Endodermal cell (in vitro differentiated cells): ENCODE data around the gene ADAMTS17. TPM values are rescaled to one million over a fixed set of nuclear protein-coding genes. Genes with fewer than 3 reads are reported as not detected.

Experiments
- DNase-seq: peaks from one replicate; pipeline ENCODE4 v3.0.0-alpha.2; 2017
- H3K27ac ChIP-seq: 2 replicates; pipeline ENCODE4 v1.5.1; 2013; ENCODE audit warnings: mild to moderate bottlenecking, low read depth, low read length, moderate library complexity
- H3K27me3 ChIP-seq: 2 replicates; pipeline ENCODE4 v1.6.1; 2013; ENCODE audit warnings: mild to moderate bottlenecking, low read length, moderate library complexity; ENCODE audit not compliant: insufficient read depth, control insufficient read depth, poor library complexity, severe bottlenecking
- H3K36me3 ChIP-seq: 2 replicates; pipeline ENCODE4 v1.7.0; 2013; ENCODE audit warnings: mild to moderate bottlenecking, low read length, moderate library complexity; ENCODE audit not compliant: control insufficient read depth, insufficient read depth
- H3K4me1 ChIP-seq: one replicate; pipeline ENCODE4 v1.7.0; 2013; ENCODE audit warnings: low read length; ENCODE audit not compliant: control insufficient read depth, insufficient read depth
- H3K4me3 ChIP-seq: 2 replicates; pipeline ENCODE4 v1.5.1; 2013; ENCODE audit warnings: mild to moderate bottlenecking, low read length, moderate library complexity
- H3K9ac ChIP-seq: 2 replicates; pipeline ENCODE4 v1.6.1; 2013; ENCODE audit warnings: mild to moderate bottlenecking, low read length, moderate library complexity; ENCODE audit not compliant: poor library complexity, severe bottlenecking; ENCODE audit errors: extremely low read depth
- H3K9me3 ChIP-seq: 2 replicates; pipeline ENCODE4 v1.6.1; 2013; ENCODE audit warnings: mild to moderate bottlenecking, low read length, moderate library complexity; ENCODE audit not compliant: control insufficient read depth
- H3K27ac Mint-ChIP-seq: 2 replicates; pipeline ENCODE4 v1.8.0; 2020; ENCODE audit warnings: mixed read lengths
- H3K27me3 Mint-ChIP-seq: 2 replicates; pipeline ENCODE4 v1.8.0; 2021; ENCODE audit warnings: mild to moderate bottlenecking, mixed read lengths; ENCODE audit not compliant: insufficient read depth
- H3K36me3 Mint-ChIP-seq: 2 replicates; pipeline ENCODE4 v1.8.0; 2020; ENCODE audit warnings: low read depth, mixed read lengths
- H3K4me1 Mint-ChIP-seq: 2 replicates; pipeline ENCODE4 v1.8.0; 2020; ENCODE audit warnings: mixed read lengths
- H3K4me3 Mint-ChIP-seq: 2 replicates; pipeline ENCODE4 v1.8.0; 2020; ENCODE audit warnings: mild to moderate bottlenecking, moderate library complexity, mixed read lengths
- H3K9me3 Mint-ChIP-seq: 2 replicates; pipeline ENCODE4 v1.8.0; 2020; ENCODE audit warnings: mild to moderate bottlenecking, mixed read lengths
- WGBS, 2 experiments: methylation state at CpG; one replicate each; pipeline versions ENCODE4 v1.1.5 to v1.1.7; 2013; ENCODE audit warnings: missing lambda C conversion rate in 2 of 2, mixed read lengths in 1 of 2; ENCODE audit not compliant: insufficient coverage in 1 of 2, insufficient read length in 1 of 2; 5-methylcytosine and 5-hydroxymethylcytosine counted together
- total RNA-seq, 2 donors: library from RNA; stranded (reverse); fragmentation: NEBNext Ultra II Directional in 1 of 2; extraction: Animal tissue kit (Norgen Biotek cat#: 25700) in 1 of 2; gene quantifications; 2 replicates in 1 of 2; 3 replicates in 1 of 2; pipeline ENCODE4 v1.2.1, GENCODE V29; 2021
- TF ChIP-seq, protein P1 (sequence below): fragments of 200-600 bp; sonication (generic); conservative IDR thresholded peaks from 2 replicates; pipeline ENCODE4 v1.5.0; 2021; ENCODE audit warnings: antibody characterized with exemption, mild to moderate bottlenecking

Gene ADAMTS17
- total RNA-seq, 2 donors from 2014 or later, result 0.82 to 2.3 TPM

DNA sequence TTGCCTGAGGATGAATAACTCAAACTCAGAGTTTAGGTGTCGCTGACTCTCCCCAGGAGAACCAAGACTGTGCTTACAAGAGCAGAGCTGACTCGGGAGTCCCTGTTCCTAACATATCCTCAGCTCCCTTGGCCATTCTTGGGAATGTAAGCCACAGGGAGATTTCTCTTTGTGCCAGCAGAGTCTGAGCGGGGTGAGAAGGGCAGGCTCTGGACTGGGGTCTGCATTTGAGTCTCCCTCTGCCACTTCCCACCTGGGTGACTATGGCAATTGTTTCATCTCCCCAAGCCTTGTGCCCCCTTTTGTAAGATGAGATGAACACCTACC is 126.0 kb downstream of the ADAMTS17 start:
- no peaks in the 10 kb centered on the region for H3K36me3 ChIP-seq
- no peak overlapping the region for H3K4me3 ChIP-seq
- no peaks in the 10 kb centered on the region for H3K9me3 ChIP-seq
- H3K27me3 ChIP-seq, result no peaks in the 10 kb centered on the region
- DNase-seq, result no peak
- H3K4me1 Mint-ChIP-seq, result no peaks in the 10 kb centered on the region
- H3K9me3 Mint-ChIP-seq, result no peaks in the 10 kb centered on the region
- no peak overlapping the region for H3K27ac ChIP-seq
- TF ChIP-seq, protein P1, sequence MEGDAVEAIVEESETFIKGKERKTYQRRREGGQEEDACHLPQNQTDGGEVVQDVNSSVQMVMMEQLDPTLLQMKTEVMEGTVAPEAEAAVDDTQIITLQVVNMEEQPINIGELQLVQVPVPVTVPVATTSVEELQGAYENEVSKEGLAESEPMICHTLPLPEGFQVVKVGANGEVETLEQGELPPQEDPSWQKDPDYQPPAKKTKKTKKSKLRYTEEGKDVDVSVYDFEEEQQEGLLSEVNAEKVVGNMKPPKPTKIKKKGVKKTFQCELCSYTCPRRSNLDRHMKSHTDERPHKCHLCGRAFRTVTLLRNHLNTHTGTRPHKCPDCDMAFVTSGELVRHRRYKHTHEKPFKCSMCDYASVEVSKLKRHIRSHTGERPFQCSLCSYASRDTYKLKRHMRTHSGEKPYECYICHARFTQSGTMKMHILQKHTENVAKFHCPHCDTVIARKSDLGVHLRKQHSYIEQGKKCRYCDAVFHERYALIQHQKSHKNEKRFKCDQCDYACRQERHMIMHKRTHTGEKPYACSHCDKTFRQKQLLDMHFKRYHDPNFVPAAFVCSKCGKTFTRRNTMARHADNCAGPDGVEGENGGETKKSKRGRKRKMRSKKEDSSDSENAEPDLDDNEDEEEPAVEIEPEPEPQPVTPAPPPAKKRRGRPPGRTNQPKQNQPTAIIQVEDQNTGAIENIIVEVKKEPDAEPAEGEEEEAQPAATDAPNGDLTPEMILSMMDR, result no peak
- H3K9ac ChIP-seq, result no peak overlapping the region
- H3K27ac Mint-ChIP-seq, result no peak overlapping the region
- no peaks in the 10 kb centered on the region for H3K4me1 ChIP-seq
- no peaks in the 10 kb centered on the region for H3K27me3 Mint-ChIP-seq
- no peak overlapping the region for H3K4me3 Mint-ChIP-seq
- 87 to 90% methylated on average over 3 of the region's 3 CpGs for WGBS, 2 experiments
- H3K36me3 Mint-ChIP-seq, result no peaks in the 10 kb centered on the region

DNA sequence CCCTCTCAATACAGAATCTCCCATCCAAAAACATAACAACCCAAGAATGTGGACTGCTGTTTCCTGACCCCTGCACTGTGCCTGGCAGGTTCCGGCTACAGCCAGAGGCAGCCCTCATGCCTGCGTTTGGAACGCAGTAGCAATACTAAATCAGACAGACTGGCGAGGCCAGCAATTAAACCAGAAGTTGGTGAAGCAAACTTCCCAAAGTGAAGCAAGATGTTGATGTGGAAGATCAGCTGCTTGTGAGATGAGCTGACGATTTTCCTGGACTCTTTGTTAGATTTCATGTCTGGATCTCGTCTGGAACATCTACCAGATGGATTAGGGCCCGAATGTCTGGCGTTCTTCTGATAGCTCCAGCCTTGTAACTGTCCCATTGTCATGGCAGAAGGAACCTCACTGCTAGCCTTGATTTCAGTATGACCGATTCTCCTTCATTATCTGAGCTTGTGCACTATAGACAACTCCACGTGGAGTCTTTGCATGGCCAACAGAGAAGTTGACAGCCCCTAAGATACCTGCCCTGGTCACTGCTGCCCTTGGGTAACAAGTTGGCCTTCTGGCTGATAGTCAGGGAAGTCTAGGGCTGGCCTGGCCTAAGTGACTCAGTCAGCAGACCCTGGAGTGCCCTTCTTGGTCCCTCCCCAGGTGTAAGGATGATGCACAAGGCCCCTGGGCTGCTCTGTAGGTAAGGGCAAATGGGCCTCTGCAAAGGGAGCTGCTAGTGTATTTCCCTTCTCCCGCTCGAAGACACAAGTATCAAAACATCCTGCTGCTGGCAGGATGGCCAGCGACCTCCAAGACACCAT is 126.5 kb downstream of the ADAMTS17 start:
- H3K27me3 ChIP-seq, result no peaks in the 10 kb centered on the region
- Mint-ChIP-seq H3K36me3 (no peaks in the 10 kb centered on the region), H3K9me3 (no peaks in the 10 kb centered on the region), H3K27me3 (no peaks in the 10 kb centered on the region), H3K4me3 (no peak overlapping the region), H3K27ac (no peak overlapping the region), H3K4me1 (no peaks in the 10 kb centered on the region)
- H3K27ac ChIP-seq, result no peak overlapping the region
- 90% methylated on average over 12 to 13 of the region's 13 CpGs for WGBS, 2 experiments
- TF ChIP-seq, protein P1, result no peak
- no peaks in the 10 kb centered on the region for H3K36me3 ChIP-seq
- H3K4me3 ChIP-seq, result no peak overlapping the region
- no peaks in the 10 kb centered on the region for H3K9me3 ChIP-seq
- no peaks in the 10 kb centered on the region for H3K4me1 ChIP-seq
- no peak for DNase-seq
- H3K9ac ChIP-seq, result no peak overlapping the region

- 66 to 81% methylated on average over 5 to 11 of the region's 11 CpGs for WGBS, 2 experiments
- no peaks in the 10 kb centered on the region for H3K36me3 Mint-ChIP-seq
- no peaks in the 10 kb centered on the region for H3K4me1 Mint-ChIP-seq
Measured at GRCh38 chr15:100211855-100212850, 129.6 kb downstream of the ADAMTS17 start.

More at GRCh38 chr15:100211855-100212850, 129.6 kb downstream of the ADAMTS17 start:
- H3K4me3 Mint-ChIP-seq, result no peak overlapping the region
- TF ChIP-seq, protein P1, result no peak
- H3K9me3 Mint-ChIP-seq, result no peaks in the 10 kb centered on the region
- Histone ChIP-seq H3K9me3 (no peaks in the 10 kb centered on the region), H3K9ac (no peak overlapping the region), H3K36me3 (no peaks in the 10 kb centered on the region), H3K4me1 (no peaks in the 10 kb centered on the region), H3K27me3 (no peaks in the 10 kb centered on the region), H3K27ac (no peak overlapping the region), H3K4me3 (no peak overlapping the region)
- H3K27me3 Mint-ChIP-seq, result no peaks in the 10 kb centered on the region
- DNase-seq, result no peak
- no peak overlapping the region for H3K27ac Mint-ChIP-seq
